Choroid plexus epithelial cell (primary cell): ENCODE results near the gene PHF3.

ENCODE experiments used
- DNase-seq: peaks from one replicate; pipeline ENCODE4 v3.0.0-alpha.2; 2010; ENCODE audit warnings: low read depth
- H3K4me3 ChIP-seq: 2 replicates; pipeline ENCODE4 v1.5.1; 2011; ENCODE audit warnings: low read depth, mild to moderate bottlenecking, control low read depth, low read length, moderate library complexity
- TF ChIP-seq, protein P1 (sequence below): conservative IDR thresholded peaks from 2 replicates; pipeline ENCODE4 v1.5.1; 2011; ENCODE audit warnings: low read depth, mild to moderate bottlenecking, control low read depth, inconsistent platforms, low read length, moderate library complexity

The PHF3 gene

DNA sequence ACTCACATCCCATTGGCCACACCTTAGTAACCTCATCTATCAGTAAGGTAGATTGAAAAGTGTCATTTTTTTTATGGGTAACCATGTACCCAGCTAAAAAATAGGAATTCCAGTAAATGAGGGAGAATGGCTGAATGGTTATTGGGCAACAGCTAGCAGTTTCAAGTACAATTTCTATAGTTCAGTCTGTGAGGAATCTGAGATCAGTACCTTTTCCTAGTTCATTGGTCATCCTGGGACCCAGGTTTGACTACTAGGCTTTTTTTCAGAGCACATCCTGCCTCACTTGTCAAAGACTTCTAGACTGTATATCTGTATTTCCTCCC lies 28.3 kb downstream of the PHF3 start:
- TF ChIP-seq, protein P1, sequence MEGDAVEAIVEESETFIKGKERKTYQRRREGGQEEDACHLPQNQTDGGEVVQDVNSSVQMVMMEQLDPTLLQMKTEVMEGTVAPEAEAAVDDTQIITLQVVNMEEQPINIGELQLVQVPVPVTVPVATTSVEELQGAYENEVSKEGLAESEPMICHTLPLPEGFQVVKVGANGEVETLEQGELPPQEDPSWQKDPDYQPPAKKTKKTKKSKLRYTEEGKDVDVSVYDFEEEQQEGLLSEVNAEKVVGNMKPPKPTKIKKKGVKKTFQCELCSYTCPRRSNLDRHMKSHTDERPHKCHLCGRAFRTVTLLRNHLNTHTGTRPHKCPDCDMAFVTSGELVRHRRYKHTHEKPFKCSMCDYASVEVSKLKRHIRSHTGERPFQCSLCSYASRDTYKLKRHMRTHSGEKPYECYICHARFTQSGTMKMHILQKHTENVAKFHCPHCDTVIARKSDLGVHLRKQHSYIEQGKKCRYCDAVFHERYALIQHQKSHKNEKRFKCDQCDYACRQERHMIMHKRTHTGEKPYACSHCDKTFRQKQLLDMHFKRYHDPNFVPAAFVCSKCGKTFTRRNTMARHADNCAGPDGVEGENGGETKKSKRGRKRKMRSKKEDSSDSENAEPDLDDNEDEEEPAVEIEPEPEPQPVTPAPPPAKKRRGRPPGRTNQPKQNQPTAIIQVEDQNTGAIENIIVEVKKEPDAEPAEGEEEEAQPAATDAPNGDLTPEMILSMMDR: no peak
- no peak for DNase-seq
- H3K4me3 ChIP-seq: no peak overlapping the region

DNA sequence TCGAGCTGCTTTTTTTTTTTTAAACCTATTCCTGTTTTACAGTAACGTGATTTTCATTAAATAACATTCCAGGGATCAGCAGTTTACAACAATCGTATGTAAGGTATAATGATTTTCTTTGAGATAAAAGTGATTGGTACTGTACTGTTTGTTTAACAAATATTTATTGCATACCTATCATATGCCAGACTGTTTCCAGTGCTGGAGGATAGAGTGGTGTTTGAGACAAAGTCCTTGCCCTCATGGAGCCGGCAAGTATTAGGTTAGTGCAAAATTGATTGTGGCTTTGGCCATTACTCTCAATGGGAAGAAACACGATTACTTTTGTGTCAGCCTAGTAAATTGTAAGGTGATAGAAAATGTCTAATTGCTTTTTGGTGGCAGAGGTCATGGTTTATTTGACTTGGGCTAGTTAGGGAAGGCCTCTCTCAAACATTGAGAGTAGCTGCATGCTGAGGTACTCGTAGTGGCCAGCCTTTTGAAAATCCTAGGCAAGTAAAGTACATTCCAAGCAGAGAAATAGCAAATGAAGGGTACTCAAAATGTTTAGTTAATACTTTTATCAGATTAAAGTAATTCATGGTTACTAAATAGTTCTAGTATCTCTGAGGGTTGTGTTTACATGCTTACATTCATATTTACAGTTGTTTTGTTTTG lies 35.6 kb downstream of the PHF3 start:
- no peak overlapping the region for H3K4me3 ChIP-seq
- no peak for DNase-seq
- TF ChIP-seq, protein P1: no peak

DNA sequence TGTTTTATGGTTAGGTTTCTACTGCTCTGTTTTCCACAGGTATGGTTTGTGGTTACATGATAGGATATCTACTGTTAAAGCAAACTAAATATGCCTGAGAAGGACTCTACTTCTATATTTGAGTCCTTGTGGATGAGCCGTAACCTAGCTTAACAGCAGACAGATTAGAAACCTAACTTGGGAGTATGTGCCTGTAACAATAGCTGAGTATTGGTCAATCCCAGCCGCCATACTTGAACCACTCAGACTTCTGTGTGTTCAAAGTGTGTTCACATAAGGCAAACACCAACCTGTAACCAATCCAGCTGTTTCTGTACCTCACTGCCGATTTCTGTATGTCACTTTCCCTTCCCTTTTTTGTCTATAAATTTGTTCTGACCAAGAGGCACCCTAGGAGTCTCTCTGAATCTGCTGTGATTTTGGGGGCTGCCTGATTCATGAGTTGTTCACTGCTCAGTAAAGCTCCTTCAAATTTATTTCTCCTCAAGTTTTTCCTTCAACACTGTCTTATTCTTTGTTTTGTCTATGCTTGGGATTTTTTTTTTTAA lies 37.1 kb downstream of the PHF3 start:
- H3K4me3 ChIP-seq: no peak overlapping the region
- no peak for DNase-seq
- TF ChIP-seq, protein P1: no peak

DNA sequence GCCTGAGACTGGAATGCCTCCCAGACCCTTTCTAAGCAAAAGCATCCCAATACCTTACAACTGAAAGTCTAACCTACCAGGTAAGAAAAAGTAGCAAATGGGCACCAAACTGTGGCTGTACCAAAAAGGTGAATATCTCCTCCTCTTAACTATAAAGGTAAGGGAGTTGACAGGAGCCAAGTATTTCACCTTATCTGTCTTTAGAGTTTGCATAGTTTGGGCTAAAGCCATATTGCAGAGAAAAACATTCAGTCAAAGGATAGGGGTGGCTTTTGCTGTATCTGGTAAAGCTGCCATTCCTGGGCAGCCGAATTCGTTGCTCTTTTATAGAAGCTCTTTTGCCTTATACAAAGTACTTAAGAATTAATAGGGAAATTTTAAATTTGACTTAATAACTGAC lies 38.1 kb downstream of the PHF3 start:
- TF ChIP-seq, protein P1: no peak

DNA sequence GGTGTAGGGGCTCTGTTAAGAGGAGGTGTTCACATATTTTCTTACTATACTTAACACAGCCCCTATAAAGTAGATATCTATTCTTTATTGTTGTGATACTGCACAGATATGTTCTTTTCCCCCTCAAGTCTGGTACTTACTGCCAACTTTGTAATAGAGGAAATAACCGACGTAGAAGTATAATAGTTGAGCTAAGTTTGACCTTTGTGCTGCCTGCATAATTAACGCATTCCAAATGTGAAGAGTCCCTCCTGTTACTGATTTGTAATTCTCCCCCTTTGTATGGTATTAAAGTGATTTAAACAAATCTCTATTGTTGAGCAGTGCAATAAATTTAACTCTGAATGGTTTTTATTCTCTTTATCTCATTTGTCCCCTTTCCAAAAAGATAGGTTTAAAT lies 39.0 kb downstream of the PHF3 start:
- no peak for DNase-seq
- TF ChIP-seq, protein P1: no peak
- H3K4me3 ChIP-seq: no peak overlapping the region

More for the DNA sequence above, 38.1 kb downstream of the PHF3 start:
- H3K4me3 ChIP-seq: no peak overlapping the region
- no peak for DNase-seq

DNA sequence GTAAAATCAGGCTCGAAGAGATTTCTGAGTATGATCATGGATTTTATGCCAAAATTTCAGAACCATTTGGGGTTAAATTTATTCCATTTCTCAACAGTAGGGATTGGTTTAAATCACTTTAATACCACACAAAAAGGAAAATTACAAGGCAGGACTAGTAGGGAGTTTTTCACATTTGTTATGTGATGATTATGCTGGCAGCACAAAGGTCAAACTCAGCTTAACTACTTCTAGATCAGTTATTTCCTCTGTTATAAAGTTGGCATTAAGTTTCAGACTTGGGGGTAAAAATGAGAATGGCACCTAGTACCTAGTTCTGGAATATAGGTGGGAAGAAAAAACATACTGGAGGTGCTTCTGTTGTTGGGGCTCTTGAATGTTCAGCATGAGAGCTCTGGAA lies 39.5 kb downstream of the PHF3 start:
- no peak for DNase-seq
- TF ChIP-seq, protein P1: no peak
- H3K4me3 ChIP-seq: no peak overlapping the region
